IMR-90 (cell line): ENCODE results near the gene PRKCE. TPM values are rescaled to one million over a fixed set of nuclear protein-coding genes. Genes with fewer than 3 reads are reported as not detected.

Experiments used
- ATAC-seq: fragments of 200-7000 bp; cut with Tn5 transposase; 2 replicates; pipeline ENCODE4 v1.9.1; 2020; ENCODE audit warnings: low read depth, mild to moderate bottlenecking, moderate library complexity
- BruUV-seq: library from RNA; stranded (reverse); fragments of 400-500 nt; replicated peaks from 2 replicates; lab custom pipeline; 2021; lab: Mats Ljungman, UMichigan
- CTCF ChIA-PET: fragments of 300-600 bp; formaldehyde crosslinking; extraction: SDS; loops from one replicate; lab custom pipeline; 2021; ENCODE audit warnings: antibody characterized with exemption; lab: Yijun Ruan, JAX
- POLR2A ChIA-PET: fragments of 300-600 bp; sonication (Branson Sonifier 250); formaldehyde crosslinking; loops from one replicate; lab custom pipeline; 2022; ENCODE audit warnings: antibody characterized with exemption; ENCODE audit not compliant: unreplicated experiment; lab: Charles Lee
- DNase-seq: peaks from one replicate; pipeline ENCODE4 v3.0.0; 2013
- H2AFZ ChIP-seq: replicated peaks from 2 replicates; pipeline ENCODE3; 2013; ENCODE audit warnings: low read length, mild to moderate bottlenecking; ENCODE audit not compliant: poor library complexity
- H2AK5ac ChIP-seq: 2 replicates; pipeline ENCODE4 v1.6.1; 2013; ENCODE audit warnings: low read depth, low read length, inconsistent platforms
- H2AK9ac ChIP-seq: replicated peaks from 2 replicates; pipeline ENCODE3; 2013; ENCODE audit warnings: mild to moderate bottlenecking, low read depth, low read length, moderate library complexity; ENCODE audit not compliant: poor library complexity
- H2BK120ac ChIP-seq: 2 replicates; pipeline ENCODE4 v1.6.1; 2013; ENCODE audit warnings: low read depth, low read length, inconsistent platforms
- H2BK15ac ChIP-seq: 3 replicates; pipeline ENCODE4 v1.6.1; 2013; ENCODE audit warnings: low read depth, low read length, inconsistent platforms
- H2BK20ac ChIP-seq: 2 replicates; pipeline ENCODE4 v1.6.1; 2013; ENCODE audit warnings: low read depth, mild to moderate bottlenecking, inconsistent platforms, low read length, moderate library complexity
- H2BK5ac ChIP-seq: 2 replicates; pipeline ENCODE4 v1.6.1; 2013; ENCODE audit warnings: mild to moderate bottlenecking, low read depth, low read length, inconsistent platforms; ENCODE audit not compliant: poor library complexity, severe bottlenecking
- H3K14ac ChIP-seq: replicated peaks from 2 replicates; pipeline ENCODE4 v1.6.1; 2013; ENCODE audit warnings: low read depth, low read length, inconsistent platforms
- H3K18ac ChIP-seq: 2 replicates; pipeline ENCODE4 v1.6.1; 2013; ENCODE audit warnings: low read depth, low read length, control low read depth
- H3K23ac ChIP-seq: 2 replicates; pipeline ENCODE4 v1.6.1; 2013; ENCODE audit warnings: low read depth, low read length, inconsistent platforms
- H3K27ac ChIP-seq: 2 replicates; pipeline ENCODE4 v1.5.1; 2013; ENCODE audit warnings: mild to moderate bottlenecking, control low read depth, low read length; ENCODE audit not compliant: insufficient read depth
- H3K27me3 ChIP-seq: 2 replicates; pipeline ENCODE4 v1.6.1; 2013; ENCODE audit warnings: low read length; ENCODE audit not compliant: control insufficient read depth, insufficient read depth
- H3K36me3 ChIP-seq: 2 replicates; pipeline ENCODE4 v1.6.1; 2013; ENCODE audit warnings: low read length, mixed read lengths; ENCODE audit not compliant: control insufficient read depth, insufficient read depth
- H3K4ac ChIP-seq: 2 replicates; pipeline ENCODE4 v1.6.1; 2013; ENCODE audit warnings: low read depth, low read length, inconsistent platforms
- H3K4me1 ChIP-seq: 2 replicates; pipeline ENCODE4 v1.6.1; 2013; ENCODE audit warnings: low read length, mixed read lengths; ENCODE audit not compliant: control insufficient read depth, insufficient read depth
- H3K4me2 ChIP-seq: 2 replicates; pipeline ENCODE4 v1.6.1; 2013; ENCODE audit warnings: low read depth, mild to moderate bottlenecking, control low read depth, low read length, moderate library complexity
- H3K4me3 ChIP-seq: 2 replicates; pipeline ENCODE4 v1.5.1; 2013; ENCODE audit warnings: low read depth, mild to moderate bottlenecking, control low read depth, low read length, moderate library complexity; ENCODE audit not compliant: insufficient read depth
- H3K56ac ChIP-seq: 2 replicates; pipeline ENCODE4 v1.6.1; 2013; ENCODE audit warnings: low read length, inconsistent platforms; ENCODE audit not compliant: insufficient read depth; ENCODE audit errors: extremely low read depth
- H3K79me1 ChIP-seq, 2 experiments: 2 replicates each; pipeline ENCODE4 v1.6.1; 2013; ENCODE audit warnings: low read length in 2 of 2, inconsistent platforms in 1 of 2, low read depth in 1 of 2
- H3K9ac ChIP-seq: 2 replicates; pipeline ENCODE4 v1.6.1; 2013; ENCODE audit warnings: low read depth, low read length, control low read depth
- H3K9me1 ChIP-seq: 2 replicates; pipeline ENCODE4 v1.6.1; 2013; ENCODE audit warnings: low read length, inconsistent platforms; ENCODE audit not compliant: insufficient read depth
- H3K9me3 ChIP-seq: 2 replicates; pipeline ENCODE4 v1.6.1; 2013; ENCODE audit warnings: low read length; ENCODE audit not compliant: control insufficient read depth, insufficient read depth
- H4K20me1 ChIP-seq: 2 replicates; pipeline ENCODE4 v1.6.1; 2013; ENCODE audit warnings: low read length, inconsistent platforms; ENCODE audit not compliant: insufficient read depth
- H4K5ac ChIP-seq: 2 replicates; pipeline ENCODE4 v1.6.1; 2013; ENCODE audit warnings: mild to moderate bottlenecking, low read depth, low read length, control low read depth
- H4K8ac ChIP-seq, 2 experiments: 2 replicates each; pipeline ENCODE4 v1.6.1; 2013; ENCODE audit warnings: low read depth in 2 of 2, low read length in 2 of 2, control low read depth in 1 of 2, inconsistent platforms in 1 of 2
- H4K91ac ChIP-seq: 2 replicates; pipeline ENCODE4 v1.6.1; 2013; ENCODE audit warnings: low read depth, low read length, inconsistent platforms; ENCODE audit not compliant: insufficient read depth
- BHLHE40 ChIP-seq: fragments of 150-350 bp; IDR thresholded peaks from 2 replicates; pipeline ENCODE4 v1.6.1; 2016; ENCODE audit warnings: mild to moderate bottlenecking, low read depth, low read length
- CTCF ChIP-seq: conservative IDR thresholded peaks from 2 replicates; pipeline ENCODE4 v1.5.1; 2012; ENCODE audit warnings: mild to moderate bottlenecking, low read depth, low read length, improper control_type of control experiment
- ELK1 ChIP-seq: fragments of 150-350 bp; IDR thresholded peaks from 2 replicates; pipeline ENCODE4 v1.6.1; 2016; ENCODE audit warnings: low read depth, mild to moderate bottlenecking, low read length, moderate library complexity, borderline replicate concordance
- FOS ChIP-seq: fragments of 150-350 bp; IDR thresholded peaks from 2 replicates; pipeline ENCODE4 v1.6.1; 2016; ENCODE audit warnings: low read depth, low read length
- MAFK ChIP-seq: IDR thresholded peaks from 2 replicates; pipeline ENCODE4 v1.6.1; 2012; ENCODE audit warnings: low read depth, low read length, improper control_type of control experiment
- MAZ ChIP-seq: IDR thresholded peaks from 2 replicates; pipeline ENCODE4 v1.6.1; 2012; ENCODE audit warnings: low read depth, mild to moderate bottlenecking, low read length, improper control_type of control experiment, moderate library complexity, borderline replicate concordance
- POLR2A ChIP-seq: IDR thresholded peaks from 2 replicates; pipeline ENCODE4 v1.6.1; 2012; ENCODE audit warnings: mild to moderate bottlenecking, low read depth, low read length
- RAD21 ChIP-seq: IDR thresholded peaks from 2 replicates; pipeline ENCODE4 v1.6.1; 2012; ENCODE audit warnings: low read length, improper control_type of control experiment
- RFX5 ChIP-seq: IDR thresholded peaks from 2 replicates; pipeline ENCODE4 v1.8.0; 2012; ENCODE audit warnings: low read depth, mild to moderate bottlenecking, low read length, moderate library complexity
- SMC3 ChIP-seq: fragments of 150-350 bp; IDR thresholded peaks from 2 replicates; pipeline ENCODE4 v1.6.1; 2016; ENCODE audit warnings: low read depth, mild to moderate bottlenecking, antibody characterized with exemption, low read length, moderate library complexity
- USF2 ChIP-seq: fragments of 150-350 bp; IDR thresholded peaks from 2 replicates; pipeline ENCODE4 v1.6.1; 2017; ENCODE audit warnings: mild to moderate bottlenecking, antibody characterized with exemption, low read length, low read depth
- WGBS, 2 experiments: methylation state at CpG; one replicate each; pipeline versions ENCODE4 v1.1.5 to v1.1.7; 2013; ENCODE audit warnings: missing lambda C conversion rate in 2 of 2; ENCODE audit not compliant: insufficient read length in 1 of 2; ENCODE audit errors: extremely low coverage in 2 of 2; 5-methylcytosine and 5-hydroxymethylcytosine counted together
- dilution Hi-C: fragments of 300-500 bp; cut with HindIII; formaldehyde crosslinking; loops from one replicate; pipeline ENCODE4 v1.14.3; 2018; ENCODE audit warnings: low sequenced_read_pairs; ENCODE audit not compliant: unreplicated experiment
- in situ Hi-C: fragments of 300-500 bp; cut with MboI; formaldehyde crosslinking; loops from 3 replicates; pipeline ENCODE4 v1.14.3; 2019; ENCODE audit warnings: low sequenced_read_pairs, inconsistent platforms, mixed read lengths
- intact Hi-C: fragments of 100-400 bp; cut with micrococcal nuclease; formaldehyde crosslinking; loops from 2 replicates; pipeline ENCODE4 v1.10.0; 2022
- polyA plus RNA-seq, 3 experiments: library from polyadenylated mRNA; depleted of rRNA; stranded (reverse); fragments of >200 nt; gene quantifications; 2 replicates each; pipeline ENCODE4 v1.2.3, GENCODE V29; 2012; ENCODE audit warnings: low replicate concordance in 1 of 3
- total RNA-seq: library from RNA; depleted of rRNA; stranded (reverse); fragments of >200 nt; gene quantifications from 2 replicates; pipeline ENCODE4 v1.2.3, GENCODE V29; 2012

PRKCE gene
- total and polyA plus RNA-seq, 2 of the 4 experiments (the other 2 are of a cell fraction), result 8.1 to 32.4 TPM

- no TSS peak for BruUV-seq
- H2BK120ac ChIP-seq, result no peak overlapping the region
- dilution Hi-C loops, result no loop called here
- no peak overlapping the region for H4K5ac ChIP-seq
- peaks cover 8 to 12% of the 10 kb centered on the region in 2 experiments; a peak in 2 of 4 replicates for H3K79me1 ChIP-seq
- H2BK20ac ChIP-seq, result no peak overlapping the region
- ChIA-PET CTCF (no interaction called here), POLR2A (no interaction called here)
- intact Hi-C loops, result no loop called here
- H3K4me2 ChIP-seq, result no peak overlapping the region
- H2BK15ac ChIP-seq, result no peak overlapping the region
- no peak overlapping the region for H3K23ac ChIP-seq
- in situ Hi-C loops, result no loop called here
- H3K4me3 ChIP-seq, result no peak overlapping the region
- H3K36me3 ChIP-seq, result no peaks in the 10 kb centered on the region; the same call in 1 of the 2 replicates
- no peak overlapping the region for H3K14ac ChIP-seq
- no peaks in the 10 kb centered on the region for H3K9me3 ChIP-seq
- no peak overlapping the region for H2AK5ac ChIP-seq
- DNase-seq, result no peak
- no CpG with 5 or more reads among the region's 6 CpGs for WGBS, 2 experiments
- no peaks in the 10 kb centered on the region for H3K27me3 ChIP-seq
- ATAC-seq, result no peak
- TF ChIP-seq ELK1 (no peak), MAFK (no peak), FOS (no peak), CTCF (no peak), RFX5 (no peak), RAD21 (no peak), USF2 (no peak), BHLHE40 (no peak), SMC3 (no peak), POLR2A (no peak), MAZ (no peak)
- no peak overlapping the region for H4K91ac ChIP-seq
- H3K18ac ChIP-seq, result no peak overlapping the region
- no peak overlapping the region for H4K8ac ChIP-seq
- no peak overlapping the region for H3K56ac ChIP-seq
- H4K20me1 ChIP-seq, result peaks cover 16% of the 10 kb centered on the region
- no peak overlapping the region for H2AK9ac ChIP-seq
- H3K27ac ChIP-seq, result no peak overlapping the region
- no peak overlapping the region for H3K9ac ChIP-seq
- no peak overlapping the region for H2AFZ ChIP-seq
- no peak overlapping the region for H3K4ac ChIP-seq
- H3K4me1 ChIP-seq, result no peaks in the 10 kb centered on the region
- H2BK5ac ChIP-seq, result no peak overlapping the region
- H3K9me1 ChIP-seq, result peaks cover 6% of the 10 kb centered on the region; the same call in 1 of the 2 replicates
These were observed 82.9 kb downstream of the PRKCE start for GRCh38 chr2:45734336-45734735.
